GM20000 (cell line): ENCODE data around the gene PIEZO1.

Source experiments
- DNase-seq: peaks from one replicate; pipeline ENCODE4 v3.0.0; 2012; ENCODE audit warnings: low spot score
- TF ChIP-seq, protein P1 (sequence below): IDR thresholded peaks from 2 replicates; pipeline ENCODE4 v1.5.1; 2012; ENCODE audit warnings: mild to moderate bottlenecking, control low read depth; ENCODE audit errors: extremely low read depth, missing control alignments

The PIEZO1 gene

DNA sequence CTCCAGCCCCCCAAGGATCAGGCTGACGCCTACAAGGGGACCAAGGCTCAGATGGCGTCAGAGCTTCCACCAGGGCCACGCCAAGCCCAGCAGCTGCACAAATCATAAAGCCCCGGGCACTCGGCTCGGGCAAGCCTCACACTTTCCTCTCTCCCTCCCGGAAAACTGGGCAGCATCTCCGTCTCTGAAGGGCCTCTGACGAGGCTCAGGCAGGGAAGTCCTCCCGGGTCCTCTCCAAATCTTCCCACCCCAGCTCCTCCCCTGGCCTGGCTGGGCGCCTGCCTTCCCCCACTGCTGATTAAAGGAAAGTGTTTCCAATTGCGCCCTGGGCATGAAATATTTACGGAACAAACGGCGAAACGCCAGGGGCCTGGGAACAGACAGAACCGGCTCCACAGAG, 38.5 kb downstream of the PIEZO1 start:
- TF ChIP-seq, protein P1, sequence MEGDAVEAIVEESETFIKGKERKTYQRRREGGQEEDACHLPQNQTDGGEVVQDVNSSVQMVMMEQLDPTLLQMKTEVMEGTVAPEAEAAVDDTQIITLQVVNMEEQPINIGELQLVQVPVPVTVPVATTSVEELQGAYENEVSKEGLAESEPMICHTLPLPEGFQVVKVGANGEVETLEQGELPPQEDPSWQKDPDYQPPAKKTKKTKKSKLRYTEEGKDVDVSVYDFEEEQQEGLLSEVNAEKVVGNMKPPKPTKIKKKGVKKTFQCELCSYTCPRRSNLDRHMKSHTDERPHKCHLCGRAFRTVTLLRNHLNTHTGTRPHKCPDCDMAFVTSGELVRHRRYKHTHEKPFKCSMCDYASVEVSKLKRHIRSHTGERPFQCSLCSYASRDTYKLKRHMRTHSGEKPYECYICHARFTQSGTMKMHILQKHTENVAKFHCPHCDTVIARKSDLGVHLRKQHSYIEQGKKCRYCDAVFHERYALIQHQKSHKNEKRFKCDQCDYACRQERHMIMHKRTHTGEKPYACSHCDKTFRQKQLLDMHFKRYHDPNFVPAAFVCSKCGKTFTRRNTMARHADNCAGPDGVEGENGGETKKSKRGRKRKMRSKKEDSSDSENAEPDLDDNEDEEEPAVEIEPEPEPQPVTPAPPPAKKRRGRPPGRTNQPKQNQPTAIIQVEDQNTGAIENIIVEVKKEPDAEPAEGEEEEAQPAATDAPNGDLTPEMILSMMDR: no peak
- DNase-seq: no peak

DNA sequence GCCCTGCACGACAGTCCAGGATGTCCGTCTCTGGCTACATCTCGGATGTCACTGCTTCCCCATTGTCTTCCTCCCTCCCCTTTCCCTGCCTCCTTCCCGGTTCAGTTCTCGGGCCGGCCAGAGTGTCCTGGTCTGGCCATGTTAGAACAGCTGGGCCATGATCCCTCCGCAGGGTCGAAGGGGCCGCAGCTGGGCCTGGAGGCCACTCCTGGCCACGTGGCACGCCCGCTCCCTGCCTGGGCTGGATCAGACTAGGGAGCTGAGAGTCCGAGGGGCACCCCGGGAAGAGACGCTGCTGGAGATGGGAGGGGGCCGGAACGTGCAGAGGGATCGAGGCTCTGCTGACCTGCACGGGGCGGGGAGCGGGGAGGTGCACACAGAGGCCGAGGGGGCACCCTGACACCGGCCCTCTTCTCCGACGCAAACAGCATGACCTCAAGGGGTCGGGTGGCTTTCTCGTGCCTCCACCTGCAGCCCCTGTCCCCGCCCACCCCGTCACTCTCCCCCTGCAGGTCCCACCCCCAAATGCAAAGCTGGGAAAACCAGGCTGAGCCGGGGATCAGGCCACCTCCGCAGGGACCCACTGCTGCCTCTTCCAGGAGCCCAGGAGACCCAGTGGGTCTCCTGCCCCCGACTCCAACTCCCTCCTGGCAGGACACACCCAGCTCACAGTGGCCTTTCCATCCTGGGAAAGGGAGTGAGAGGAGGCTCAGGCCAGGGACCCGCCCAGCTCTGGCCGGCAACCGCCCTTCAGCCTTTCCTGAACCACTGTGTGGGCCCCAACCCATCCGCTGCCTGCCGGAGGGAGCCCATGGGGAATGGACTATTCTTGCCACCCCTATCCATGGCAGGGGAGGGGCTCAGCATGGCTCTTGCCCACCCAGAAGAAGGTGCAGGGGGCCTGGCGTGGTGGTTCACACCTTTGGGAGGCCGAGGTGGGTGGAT, 40.2 kb downstream of the PIEZO1 start:
- TF ChIP-seq, protein P1: no peak
- no peak for DNase-seq

DNA sequence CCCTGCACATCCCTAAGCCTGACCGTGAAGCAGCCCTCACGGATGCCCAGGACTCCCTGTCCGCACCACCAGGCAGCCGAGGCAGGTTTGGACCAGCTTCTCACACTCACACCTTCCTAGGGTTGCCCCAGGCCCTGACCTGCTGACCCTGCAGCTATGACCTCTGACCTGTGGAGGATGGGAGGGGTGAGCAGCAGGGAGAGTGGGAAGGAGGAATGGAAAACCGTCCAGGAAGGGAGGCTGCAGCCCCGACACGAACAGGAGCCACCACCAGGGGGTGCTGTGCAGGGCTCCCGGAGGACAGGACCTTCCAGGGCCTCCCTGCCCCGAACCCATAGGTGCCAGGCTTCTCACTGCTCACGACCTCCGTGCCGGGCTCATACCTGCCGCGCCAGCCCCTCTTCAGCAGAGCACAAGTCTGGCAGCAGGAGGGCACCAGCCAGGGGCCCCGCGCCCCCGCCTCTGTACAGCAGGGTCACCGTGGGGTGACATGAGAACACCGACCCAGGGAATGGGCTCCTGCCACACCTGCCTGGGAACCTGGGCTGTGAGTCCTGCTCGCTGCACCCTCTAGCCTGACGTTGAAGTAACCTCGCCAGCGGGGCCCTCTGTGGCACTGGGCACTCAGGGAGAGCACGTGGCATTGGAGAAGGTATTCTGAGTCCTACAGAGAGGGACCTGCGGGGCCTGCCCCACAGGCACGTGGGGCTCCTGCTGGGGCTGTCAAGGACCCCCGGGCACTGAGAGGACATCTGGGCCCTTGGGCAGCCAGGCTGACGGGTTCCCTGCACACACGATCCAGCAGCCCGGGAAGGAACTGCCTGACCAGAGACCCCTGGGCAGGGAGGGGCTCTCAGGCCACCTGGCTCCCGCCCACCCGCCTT, 41.1 kb downstream of the PIEZO1 start:
- TF ChIP-seq, protein P1: peak; percentile 50
- peak; percentile 85 for DNase-seq

DNA sequence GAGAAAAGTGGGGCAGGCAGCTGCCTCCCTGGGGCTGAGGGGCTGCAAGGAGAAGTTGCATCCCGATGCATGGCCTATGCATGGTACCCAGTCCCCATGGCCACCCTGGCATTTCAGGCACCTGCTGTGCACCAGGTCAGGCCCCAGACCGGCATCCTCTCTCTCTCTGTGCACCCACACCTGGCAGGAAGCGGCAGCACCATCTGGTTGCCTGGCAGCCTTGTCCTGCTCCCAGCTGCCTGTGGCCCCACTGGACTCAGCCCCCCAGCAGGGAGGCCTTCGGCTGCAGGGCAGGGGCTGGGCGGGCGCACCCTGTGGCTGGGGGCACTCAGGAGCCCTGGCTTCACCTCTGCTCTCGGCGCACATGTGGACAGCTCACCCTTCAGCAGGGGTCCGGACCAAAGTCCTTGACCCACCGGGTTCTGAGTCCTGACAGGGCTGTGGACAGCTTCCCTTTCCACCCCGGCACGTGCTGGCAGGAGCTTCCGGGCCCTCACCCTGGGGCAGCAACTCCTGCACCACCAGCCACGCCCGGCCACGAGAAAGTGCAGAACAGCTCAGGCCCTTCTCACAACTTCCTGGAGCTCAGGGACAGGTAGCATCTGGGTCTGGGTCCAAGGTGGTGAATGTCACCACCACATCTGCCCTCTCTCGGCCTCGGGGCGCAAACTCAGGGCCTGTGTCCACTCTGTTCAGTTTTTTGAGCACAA, 42.0 kb downstream of the PIEZO1 start:
- DNase-seq: no peak
- TF ChIP-seq, protein P1: no peak

DNA sequence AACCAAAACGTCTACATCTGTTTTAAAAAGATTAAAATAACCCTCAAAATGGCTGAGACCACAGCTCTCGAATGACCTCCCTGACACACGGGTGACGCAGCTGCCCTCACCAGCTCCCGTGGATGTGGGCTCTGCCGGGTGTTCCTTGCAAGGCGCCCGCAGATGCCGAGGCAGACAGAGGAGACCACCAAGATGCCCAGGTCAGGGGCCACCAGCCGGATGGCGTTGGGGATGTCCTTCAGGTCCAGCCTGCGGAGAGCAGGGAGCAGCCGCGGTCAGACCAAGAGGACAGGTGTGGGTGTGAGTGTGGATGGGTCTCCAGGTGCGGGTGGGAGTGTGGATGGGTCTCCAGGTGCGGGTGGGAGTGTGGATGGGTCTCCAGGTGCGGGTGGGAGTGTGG, 43.7 kb downstream of the PIEZO1 start:
- no peak for DNase-seq
- TF ChIP-seq, protein P1: no peak

DNA sequence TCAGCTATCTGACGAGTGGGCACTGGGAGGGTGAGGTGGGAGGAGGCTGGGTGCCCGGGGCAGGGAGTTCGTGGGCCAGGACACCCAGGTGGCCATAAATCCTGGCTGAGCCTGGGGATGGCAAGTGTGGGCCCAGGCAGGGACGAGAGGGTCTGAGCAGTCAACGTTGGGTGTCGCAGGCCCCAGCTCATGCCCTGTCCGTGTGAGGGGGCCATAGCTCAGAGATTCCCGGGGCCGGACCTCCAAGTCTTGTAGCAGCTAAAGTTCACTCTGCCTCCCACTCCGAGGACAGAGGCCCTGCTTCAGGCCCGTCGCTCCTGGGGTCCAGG, 44.3 kb downstream of the PIEZO1 start:
- DNase-seq: no peak
- TF ChIP-seq, protein P1: no peak
